Keratinocyte (primary cell): ENCODE results near the gene ABLIM2. TPM values are rescaled to one million over a fixed set of nuclear protein-coding genes. Genes with fewer than 3 reads are reported as not detected.

Experiments used
- DNase-seq: peaks from one replicate; pipeline ENCODE4 v3.0.0-alpha.2; 2011; ENCODE audit warnings: low read depth, missing footprints, low spot score
- FAIRE-seq: peaks from 2 replicates; lab custom pipeline; 2011; peaks lifted over from hg19 to GRCh38; lab: Jason Lieb, UNC
- H2AFZ ChIP-seq: 2 replicates; pipeline ENCODE4 v1.6.0; 2012; ENCODE audit warnings: low read length, control low read depth, inconsistent platforms; ENCODE audit not compliant: control insufficient read depth
- H3K27ac ChIP-seq: 2 replicates; pipeline ENCODE4 v1.5.1; 2011; ENCODE audit warnings: low read length; ENCODE audit not compliant: control insufficient read depth, insufficient read depth
- H3K27me3 ChIP-seq: 3 replicates; pipeline ENCODE4 v1.6.0; 2011; ENCODE audit warnings: low read length; ENCODE audit not compliant: control insufficient read depth, insufficient read depth; ENCODE audit errors: extremely low read depth
- H3K36me3 ChIP-seq, 2 experiments: 2 replicates in 1 of 2; 3 replicates in 1 of 2; pipeline ENCODE4 v1.5.1; 2011; ENCODE audit warnings: low read length in 2 of 2, mild to moderate bottlenecking in 1 of 2; ENCODE audit not compliant: control insufficient read depth in 2 of 2, insufficient read depth in 2 of 2; ENCODE audit errors: extremely low read depth in 1 of 2
- H3K4me1 ChIP-seq: 3 replicates; pipeline ENCODE4 v1.5.1; 2011; ENCODE audit warnings: low read length; ENCODE audit not compliant: control insufficient read depth, insufficient read depth; ENCODE audit errors: extremely low read depth
- H3K4me2 ChIP-seq: 3 replicates; pipeline ENCODE4 v1.6.0; 2011; ENCODE audit warnings: low read depth, low read length; ENCODE audit not compliant: control insufficient read depth, insufficient read depth; ENCODE audit errors: extremely low read depth
- H3K4me3 ChIP-seq, 3 experiments: fragments of 200-600 bp in 1 of 3; sonication (generic) in 1 of 3; 2 replicates in 2 of 3; 3 replicates in 1 of 3; pipeline ENCODE4 v1.5.1; 2011 to 2016; ENCODE audit warnings: low read length in 3 of 3, mild to moderate bottlenecking in 3 of 3, control low read depth in 2 of 3, inconsistent platforms in 1 of 3, low read depth in 1 of 3, mixed read lengths in 1 of 3, mixed run types in 1 of 3, moderate library complexity in 1 of 3; ENCODE audit not compliant: control insufficient read depth in 2 of 3, insufficient read depth in 2 of 3; ENCODE audit errors: extremely low read depth in 1 of 3
- H3K79me2 ChIP-seq: 2 replicates; pipeline ENCODE4 v1.6.0; 2012; ENCODE audit warnings: low read length; ENCODE audit not compliant: control insufficient read depth, insufficient read depth
- H3K9ac ChIP-seq: 3 replicates; pipeline ENCODE4 v1.6.0; 2011; ENCODE audit warnings: low read length; ENCODE audit not compliant: control insufficient read depth, insufficient read depth; ENCODE audit errors: extremely low read depth
- H3K9me1 ChIP-seq: 3 replicates; pipeline ENCODE4 v1.6.0; 2011; ENCODE audit warnings: low read length; ENCODE audit not compliant: control insufficient read depth, insufficient read depth; ENCODE audit errors: extremely low read depth
- H3K9me3 ChIP-seq: 2 replicates; pipeline ENCODE4 v1.5.1; 2012; ENCODE audit warnings: low read depth, low read length; ENCODE audit not compliant: control insufficient read depth
- H4K20me1 ChIP-seq: 3 replicates; pipeline ENCODE4 v1.6.0; 2011; ENCODE audit warnings: low read length; ENCODE audit not compliant: control insufficient read depth, insufficient read depth; ENCODE audit errors: extremely low read depth
- CTCF ChIP-seq, 3 experiments: IDR thresholded peaks in 1 of 3; conservative IDR thresholded peaks in 1 of 3; optimal IDR thresholded peaks in 1 of 3; 2 replicates in 2 of 3; 3 replicates in 1 of 3; pipeline versions ENCODE3 to v1.5.1; 2011; ENCODE audit warnings: low read length in 3 of 3, mild to moderate bottlenecking in 3 of 3, moderate library complexity in 2 of 3, control low read depth in 1 of 3, inconsistent platforms in 1 of 3; ENCODE audit not compliant: insufficient read depth in 2 of 3; ENCODE audit errors: extremely low read depth in 1 of 3
- EZH2 ChIP-seq: IDR thresholded peaks from one replicate; pipeline ENCODE4 v1.6.1; 2012; ENCODE audit warnings: inconsistent platforms, mild to moderate bottlenecking, low read length, moderate library complexity
- dilution Hi-C: fragments of 300-500 bp; cut with MboI; formaldehyde crosslinking; loops from one replicate; pipeline ENCODE4 v1.7.0; 2020; ENCODE audit warnings: low sequenced_read_pairs; ENCODE audit not compliant: extremely low pct_ligation_motif_present
- polyA plus RNA-seq, 5 experiments: library from polyadenylated mRNA; depleted of rRNA in 3 of 5; stranded (reverse) in 3 of 5; stranded (forward) in 1 of 5; unstranded in 1 of 5; fragments of >200 nt; gene quantifications; 1 replicate in 1 of 5; 2 replicates in 3 of 5; 3 replicates in 1 of 5; pipeline versions ENCODE4 v1.2.1 to v1.2.3, GENCODE V29; 2011 to 2012; ENCODE audit warnings: missing spikeins in 2 of 5, low read depth in 1 of 5, low replicate concordance in 1 of 5

The ABLIM2 gene
- polyA plus RNA-seq, 1 donor (not counting 4 experiments of a cell fraction or from before 2014, with no cell fraction given): 0.94 TPM

DNA sequence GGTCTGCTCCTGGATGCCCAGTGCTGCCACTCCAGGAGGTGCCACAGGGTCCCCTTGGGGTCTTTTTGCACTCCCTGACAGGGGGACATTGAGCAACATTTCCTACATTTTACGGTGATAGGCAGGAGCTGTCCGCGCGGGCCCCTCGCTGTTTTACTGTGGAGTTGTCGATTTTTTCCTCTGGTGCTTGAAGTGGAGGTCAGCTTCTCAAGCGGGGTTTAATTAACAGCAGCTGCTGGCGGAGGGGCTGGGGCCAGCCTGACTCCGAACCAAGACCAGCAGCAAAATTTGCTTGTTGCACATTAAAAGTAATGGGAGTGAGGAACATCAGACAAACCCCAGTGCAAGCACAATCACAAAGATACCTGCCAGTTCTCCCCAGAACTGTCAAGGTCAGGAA is 27.3 kb upstream of the ABLIM2 start:
- Histone ChIP-seq H3K4me1 (peaks cover 67% of the 10 kb centered on the region), H3K9me3 (no peaks in the 10 kb centered on the region), H3K79me2 (no peaks in the 10 kb centered on the region), H3K4me3 (no peak overlapping the region), H3K27ac (peak overlapping the region; percentile 87), H3K36me3 (no peaks in the 10 kb centered on the region), H3K9ac (peak overlapping the region; percentile 60), H3K9me1 (no peaks in the 10 kb centered on the region), H3K4me2 (peak overlapping the region; percentile 34), H2AFZ (no peak overlapping the region), H4K20me1 (no peaks in the 10 kb centered on the region), H3K27me3 (no peaks in the 10 kb centered on the region)
- DNase-seq: no peak
- TF ChIP-seq EZH2 (no peak), CTCF (optimal IDR thresholded peaks at IDR 0.05 in 1 of 3, IDR thresholded peaks at IDR 0.05 in 1 of 3, conservative IDR thresholded peaks at IDR 0.05 in 1 of 3; ENCODE audit: extremely low read depth in 1 of 3, insufficient read depth in 2 of 3, low read length in 3 of 3) (no peak)
- no peak for FAIRE-seq
- dilution Hi-C loops: no loop called here

- Histone ChIP-seq H3K27ac (peak overlapping the region; percentile 87), H3K4me1 (peaks cover 68% of the 10 kb centered on the region), H3K27me3 (no peaks in the 10 kb centered on the region), H3K79me2 (no peaks in the 10 kb centered on the region), H3K9me3 (no peaks in the 10 kb centered on the region), H3K4me2 (peak overlapping the region; percentile 34), H4K20me1 (no peaks in the 10 kb centered on the region), H3K9me1 (no peaks in the 10 kb centered on the region), H3K9ac (peak overlapping the region; percentile 60), H2AFZ (no peak overlapping the region), H3K4me3 (no peak overlapping the region), H3K36me3 (no peaks in the 10 kb centered on the region)
- dilution Hi-C loops: no loop called here
- no peak for TF ChIP-seq EZH2
- no peak for TF ChIP-seq CTCF (optimal IDR thresholded peaks at IDR 0.05 in 1 of 3, IDR thresholded peaks at IDR 0.05 in 1 of 3, conservative IDR thresholded peaks at IDR 0.05 in 1 of 3; ENCODE audit: extremely low read depth in 1 of 3, insufficient read depth in 2 of 3, low read length in 3 of 3)
- FAIRE-seq (peak; percentile 91), DNase-seq (no peak)
Observed at GRCh38 chr4:8185295-8185694, 26.7 kb upstream of the ABLIM2 start.
